Tibial nerve (tissue), 4 donors: ENCODE measurements around the gene SMO. TPM values are rescaled to one million over a fixed set of nuclear protein-coding genes. Genes with fewer than 3 reads are reported as not detected.

Experiments used
- DNase-seq, 2 donors: peaks; one replicate each; pipeline ENCODE4 v3.0.0-alpha.2; 2019; ENCODE audit warnings: low spot score in 2 of 2
- H3K27ac ChIP-seq, 4 donors: fragments of 200-600 bp; sonication (generic) in 3 of 4; one replicate each; pipeline ENCODE4 v1.5.1; 2017 to 2019; ENCODE audit warnings: mild to moderate bottlenecking in 1 of 4
- H3K27me3 ChIP-seq, 2 donors: fragments of 200-600 bp; sonication (generic) in 1 of 2; one replicate each; pipeline versions ENCODE4 v1.5.1 to v1.6.0; 2017 to 2019
- H3K36me3 ChIP-seq, 3 donors: fragments of 200-600 bp; sonication (generic); one replicate each; pipeline ENCODE4 v1.5.1; 2018 to 2019
- H3K4me1 ChIP-seq, 4 donors: fragments of 200-600 bp; sonication (generic) in 3 of 4; one replicate each; pipeline ENCODE4 v1.5.1; 2017 to 2019
- H3K4me3 ChIP-seq, 4 donors: fragments of 200-600 bp; sonication (generic) in 3 of 4; one replicate each; pipeline ENCODE4 v1.5.1; 2017 to 2019; ENCODE audit warnings: mild to moderate bottlenecking in 1 of 4, moderate library complexity in 1 of 4
- H3K9me3 ChIP-seq, 4 donors: fragments of 200-600 bp; sonication (generic) in 3 of 4; one replicate each; pipeline ENCODE4 v1.5.1; 2017 to 2019
- EP300 ChIP-seq, 2 donors: sonication (generic); formaldehyde crosslinking; IDR thresholded peaks; one replicate each; pipeline ENCODE4 v1.6.1; 2017; ENCODE audit warnings: antibody characterized with exemption in 2 of 2, mild to moderate bottlenecking in 1 of 2
- POLR2A ChIP-seq, 2 donors: fragments of 450-650 bp; IDR thresholded peaks; one replicate each; pipeline ENCODE4 v1.6.1; 2017; ENCODE audit warnings: antibody characterized with exemption in 2 of 2, mild to moderate bottlenecking in 2 of 2, moderate library complexity in 2 of 2
- whole genome bisulfite sequencing, 2 donors: methylation state at CpG; one replicate each; pipeline ENCODE4 v1.1.5; 2018; 5-methylcytosine and 5-hydroxymethylcytosine counted together
- total RNA-seq, 4 donors: library from RNA; depleted of rRNA; stranded (reverse); fragments of >200 nt; gene quantifications; one replicate each; pipeline ENCODE4 v1.1.0, GENCODE V29; 2016
- TF ChIP-seq, protein P1 (sequence below), 5 experiments: fragments of 200-600 bp in 3 of 5; fragments of 450-650 bp in 2 of 5; sonication (generic) in 3 of 5; IDR thresholded peaks; one replicate each; pipeline ENCODE4 v1.5.1; 2016 to 2019; ENCODE audit warnings: antibody characterized with exemption in 5 of 5, mild to moderate bottlenecking in 3 of 5, moderate library complexity in 2 of 5

The SMO gene
- total RNA-seq, 4 donors from 2014 or later: 26.4 to 65.7 (median 51.5) TPM

DNA sequence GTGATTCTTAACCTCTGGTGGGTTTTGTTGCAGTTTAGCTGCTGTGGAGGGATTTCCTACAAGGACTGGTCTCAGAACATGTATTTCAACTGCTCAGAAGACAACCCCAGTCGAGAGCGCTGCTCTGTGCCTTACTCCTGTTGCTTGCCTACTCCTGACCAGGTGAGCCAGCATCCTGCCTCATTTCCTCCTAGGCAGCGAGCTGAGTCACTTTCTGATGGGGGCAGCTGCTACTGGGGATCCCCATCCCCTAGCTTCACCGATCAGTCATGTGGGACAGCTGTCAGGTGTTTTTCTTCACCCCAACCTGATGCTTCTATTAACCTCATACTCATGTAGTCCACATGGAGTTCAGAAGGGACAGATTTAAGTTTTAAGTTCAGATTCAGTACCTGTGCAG, 21.7 kb upstream of the SMO start:
- DNase-seq: no peak
- no peak overlapping the region for H3K4me3 ChIP-seq
- H3K36me3 ChIP-seq: no peaks in the 10 kb centered on the region
- H3K27ac ChIP-seq: no peak overlapping the region
- H3K9me3 ChIP-seq: no peaks in the 10 kb centered on the region
- no peak for TF ChIP-seq EP300 (IDR thresholded peaks at IDR 0.05)
- TF ChIP-seq POLR2A (IDR thresholded peaks at IDR 0.05): no peak
- TF ChIP-seq, protein P1, sequence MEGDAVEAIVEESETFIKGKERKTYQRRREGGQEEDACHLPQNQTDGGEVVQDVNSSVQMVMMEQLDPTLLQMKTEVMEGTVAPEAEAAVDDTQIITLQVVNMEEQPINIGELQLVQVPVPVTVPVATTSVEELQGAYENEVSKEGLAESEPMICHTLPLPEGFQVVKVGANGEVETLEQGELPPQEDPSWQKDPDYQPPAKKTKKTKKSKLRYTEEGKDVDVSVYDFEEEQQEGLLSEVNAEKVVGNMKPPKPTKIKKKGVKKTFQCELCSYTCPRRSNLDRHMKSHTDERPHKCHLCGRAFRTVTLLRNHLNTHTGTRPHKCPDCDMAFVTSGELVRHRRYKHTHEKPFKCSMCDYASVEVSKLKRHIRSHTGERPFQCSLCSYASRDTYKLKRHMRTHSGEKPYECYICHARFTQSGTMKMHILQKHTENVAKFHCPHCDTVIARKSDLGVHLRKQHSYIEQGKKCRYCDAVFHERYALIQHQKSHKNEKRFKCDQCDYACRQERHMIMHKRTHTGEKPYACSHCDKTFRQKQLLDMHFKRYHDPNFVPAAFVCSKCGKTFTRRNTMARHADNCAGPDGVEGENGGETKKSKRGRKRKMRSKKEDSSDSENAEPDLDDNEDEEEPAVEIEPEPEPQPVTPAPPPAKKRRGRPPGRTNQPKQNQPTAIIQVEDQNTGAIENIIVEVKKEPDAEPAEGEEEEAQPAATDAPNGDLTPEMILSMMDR (IDR thresholded peaks at IDR 0.05): no peak
- H3K4me1 ChIP-seq: peaks cover 0 to 25% (median 4%) of the 10 kb centered on the region in 4 donors
- WGBS, 2 donors: 84 to 93% methylated on average over 4 of the region's 4 CpGs
- peaks cover 0 to 5% of the 10 kb centered on the region in 2 donors for H3K27me3 ChIP-seq

DNA sequence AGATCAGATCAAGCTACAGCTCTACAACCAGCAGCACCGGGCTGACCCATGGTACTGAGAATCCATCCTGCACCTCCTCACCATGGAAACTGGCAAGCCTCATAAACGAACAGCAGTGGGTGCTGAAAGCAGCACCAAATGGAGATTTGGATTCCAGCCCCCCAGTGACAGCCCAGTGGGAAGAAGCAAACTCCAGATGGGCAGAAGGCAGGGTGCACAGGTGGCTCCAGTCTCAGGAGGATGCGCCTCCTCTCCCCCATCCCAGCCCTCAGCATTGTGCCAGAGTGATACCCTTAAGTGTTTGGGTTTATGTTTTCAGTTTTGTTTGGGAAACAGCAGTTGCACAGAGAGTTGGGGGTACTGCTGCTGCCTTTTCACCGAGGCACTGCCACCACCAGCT, 20.6 kb upstream of the SMO start:
- no peaks in the 10 kb centered on the region for H3K36me3 ChIP-seq
- WGBS, 2 donors: 70 to 79% methylated on average over 3 to 4 of the region's 4 CpGs
- TF ChIP-seq, protein P1 (IDR thresholded peaks at IDR 0.05): no peak
- TF ChIP-seq POLR2A (IDR thresholded peaks at IDR 0.05) (no peak), EP300 (IDR thresholded peaks at IDR 0.05) (no peak)

DNA sequence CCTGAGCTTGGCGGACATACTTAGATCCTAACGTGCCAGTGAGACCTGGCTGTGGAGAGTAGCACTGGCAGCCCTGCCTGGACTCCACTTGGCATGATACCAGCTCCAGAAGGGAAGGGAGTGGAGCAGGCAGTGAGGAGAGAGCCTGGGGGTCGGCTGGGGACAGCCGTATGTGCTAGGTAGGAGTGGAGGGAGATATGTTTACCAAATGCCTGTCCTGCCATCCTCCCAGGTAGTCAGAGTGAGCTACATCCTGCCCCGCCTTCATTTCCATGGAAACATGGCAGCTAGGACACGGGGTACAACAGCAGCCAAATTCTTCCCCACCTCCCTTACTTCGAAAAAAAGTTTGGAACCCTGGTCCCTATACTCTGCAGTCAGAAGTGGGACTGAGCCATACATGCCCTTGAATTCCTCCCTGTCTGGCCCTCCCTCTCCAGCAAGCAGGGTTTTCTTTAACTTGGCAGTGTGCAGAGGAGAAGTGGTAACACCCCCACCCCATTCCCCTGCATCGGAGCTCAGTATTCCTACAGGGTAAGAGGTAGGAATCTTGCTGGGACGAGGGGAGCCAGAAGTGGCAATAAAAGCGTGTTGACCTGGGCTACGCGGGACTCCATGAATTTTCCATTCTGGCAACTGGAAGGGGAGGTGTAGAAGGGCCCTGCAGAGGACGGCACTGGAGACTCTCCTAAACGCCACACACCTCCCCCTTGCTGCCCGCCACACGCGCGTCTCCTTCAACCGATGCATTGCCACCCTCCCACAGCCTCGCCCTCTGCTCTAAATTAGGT, 20.0 kb upstream of the SMO start:
- H3K4me3 ChIP-seq: peak overlapping the region; percentile 45 to 60 (median 50)
- WGBS, 2 donors: 36 to 47% methylated on average over 20 of the region's 20 CpGs
- H3K27me3 ChIP-seq: peaks cover 0 to 5% of the 10 kb centered on the region in 2 donors
- H3K36me3 ChIP-seq: no peaks in the 10 kb centered on the region
- H3K27ac ChIP-seq: peak overlapping the region in 3 of 4 donors; percentile 55 to 88 (median 78)
- no peaks in the 10 kb centered on the region for H3K9me3 ChIP-seq
- no peak for DNase-seq
- TF ChIP-seq, protein P1 (IDR thresholded peaks at IDR 0.05): no peak
- TF ChIP-seq EP300 (IDR thresholded peaks at IDR 0.05): no peak
- no peak for TF ChIP-seq POLR2A (IDR thresholded peaks at IDR 0.05)
- peaks cover 0 to 25% (median 4%) of the 10 kb centered on the region in 4 donors for H3K4me1 ChIP-seq

More for the DNA sequence above, 20.6 kb upstream of the SMO start:
- H3K27ac ChIP-seq: no peak overlapping the region
- no peaks in the 10 kb centered on the region for H3K9me3 ChIP-seq
- H3K4me3 ChIP-seq: no peak overlapping the region
- peaks cover 0 to 25% (median 4%) of the 10 kb centered on the region in 4 donors for H3K4me1 ChIP-seq
- peaks cover 0 to 5% of the 10 kb centered on the region in 2 donors for H3K27me3 ChIP-seq
- no peak for DNase-seq

DNA sequence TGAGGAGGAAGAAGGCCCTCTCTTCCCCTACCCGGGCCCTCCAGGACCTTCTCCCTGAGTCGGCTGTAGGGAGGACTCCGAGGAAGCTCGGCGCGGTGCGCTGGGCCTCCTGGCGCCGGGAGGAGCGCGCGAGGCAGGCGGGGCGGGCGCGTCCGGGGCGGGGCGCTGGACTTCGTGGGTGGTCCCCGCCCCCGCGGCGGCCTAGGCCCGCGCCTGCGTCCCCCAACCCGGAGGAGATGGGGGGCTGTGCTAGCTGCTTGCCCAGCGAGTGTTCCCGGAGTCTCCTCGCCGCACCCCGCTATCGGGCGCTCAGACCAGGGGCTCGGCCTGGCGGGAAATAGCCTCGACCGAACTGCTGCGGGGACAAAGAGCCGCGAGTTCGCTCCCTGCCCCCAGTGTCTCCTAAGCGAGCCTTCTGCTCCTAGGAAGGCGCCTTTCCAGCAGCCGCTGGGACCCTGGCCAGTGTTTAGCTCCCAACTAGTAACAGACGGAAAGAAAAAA, 19.2 kb upstream of the SMO start:
- TF ChIP-seq, protein P1 (IDR thresholded peaks at IDR 0.05): no peak
- TF ChIP-seq EP300 (IDR thresholded peaks at IDR 0.05): no peak
- TF ChIP-seq POLR2A (IDR thresholded peaks at IDR 0.05): no peak
- Histone ChIP-seq H3K4me1 (peaks cover 0 to 25% (median 4%) of the 10 kb centered on the region in 4 donors), H3K9me3 (no peaks in the 10 kb centered on the region), H3K4me3 (peak overlapping the region; percentile 45 to 60 (median 50)), H3K27ac (peak overlapping the region; percentile 55 to 88 (median 76)), H3K27me3 (peaks cover 0 to 5% of the 10 kb centered on the region in 2 donors), H3K36me3 (no peaks in the 10 kb centered on the region)
- WGBS, 2 donors: 1 to 2% methylated on average over 25 to 42 of the region's 47 CpGs
- DNase-seq: peak; percentile 35 to 37
